ENCODE data around the gene IL2RA. TPM values are rescaled to one million over a fixed set of nuclear protein-coding genes. Genes with fewer than 3 reads are reported as not detected.

Gene IL2RA
- total RNA-seq, 1 donor from 2014 or later = not detected

DNA sequence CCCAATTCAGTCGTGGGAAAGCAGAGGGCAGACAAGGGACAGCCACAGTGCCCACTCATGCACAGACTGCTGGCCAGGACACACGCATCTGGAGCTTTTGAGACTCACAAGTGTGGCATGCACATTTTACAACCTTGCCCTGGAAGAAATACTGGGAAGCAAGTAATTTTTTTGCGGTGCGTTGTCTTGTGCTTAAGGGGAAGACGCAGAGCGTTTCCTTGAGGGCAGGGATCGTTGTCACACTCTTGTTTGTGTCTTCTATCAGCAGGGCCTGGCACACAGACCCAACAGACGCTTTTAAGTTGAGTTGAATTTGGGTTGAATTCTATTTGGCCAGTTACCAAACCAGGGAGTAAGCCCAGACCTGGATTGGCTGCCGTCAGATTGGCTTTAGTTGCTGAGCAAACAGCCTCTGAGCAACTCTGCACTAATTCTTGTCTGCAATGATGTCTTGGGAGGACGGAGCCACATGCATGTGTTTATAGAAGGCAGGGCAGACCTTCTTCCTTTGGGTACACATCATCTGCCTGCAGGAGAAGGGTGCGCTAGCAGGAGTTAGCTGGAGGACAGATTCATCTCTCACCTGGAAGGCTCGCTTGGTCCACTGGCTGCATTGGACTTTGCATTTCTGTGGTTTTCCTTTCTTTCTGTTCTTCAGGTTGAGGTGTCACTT, 38.4 kb downstream of the IL2RA start:
- no peak for DNase-seq (ENCODE audit: low spot score)
- H3K27me3 Mint-ChIP-seq (ENCODE audit: unreplicated experiment) = peaks cover 7% of the 10 kb centered on the region
- H3K27ac Mint-ChIP-seq (ENCODE audit: unreplicated experiment) = no peak overlapping the region
- TF ChIP-seq, protein P1, sequence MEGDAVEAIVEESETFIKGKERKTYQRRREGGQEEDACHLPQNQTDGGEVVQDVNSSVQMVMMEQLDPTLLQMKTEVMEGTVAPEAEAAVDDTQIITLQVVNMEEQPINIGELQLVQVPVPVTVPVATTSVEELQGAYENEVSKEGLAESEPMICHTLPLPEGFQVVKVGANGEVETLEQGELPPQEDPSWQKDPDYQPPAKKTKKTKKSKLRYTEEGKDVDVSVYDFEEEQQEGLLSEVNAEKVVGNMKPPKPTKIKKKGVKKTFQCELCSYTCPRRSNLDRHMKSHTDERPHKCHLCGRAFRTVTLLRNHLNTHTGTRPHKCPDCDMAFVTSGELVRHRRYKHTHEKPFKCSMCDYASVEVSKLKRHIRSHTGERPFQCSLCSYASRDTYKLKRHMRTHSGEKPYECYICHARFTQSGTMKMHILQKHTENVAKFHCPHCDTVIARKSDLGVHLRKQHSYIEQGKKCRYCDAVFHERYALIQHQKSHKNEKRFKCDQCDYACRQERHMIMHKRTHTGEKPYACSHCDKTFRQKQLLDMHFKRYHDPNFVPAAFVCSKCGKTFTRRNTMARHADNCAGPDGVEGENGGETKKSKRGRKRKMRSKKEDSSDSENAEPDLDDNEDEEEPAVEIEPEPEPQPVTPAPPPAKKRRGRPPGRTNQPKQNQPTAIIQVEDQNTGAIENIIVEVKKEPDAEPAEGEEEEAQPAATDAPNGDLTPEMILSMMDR (IDR thresholded peaks at IDR 0.05; ENCODE audit: unreplicated experiment) = no peak
- H3K36me3 Mint-ChIP-seq (ENCODE audit: low read depth, unreplicated experiment) = no peaks in the 10 kb centered on the region
- H3K4me1 Mint-ChIP-seq (ENCODE audit: unreplicated experiment) = no peaks in the 10 kb centered on the region
- no peaks in the 10 kb centered on the region for H3K9me3 Mint-ChIP-seq (ENCODE audit: unreplicated experiment)
- H3K4me3 Mint-ChIP-seq (ENCODE audit: unreplicated experiment) = no peak overlapping the region

- Mint-ChIP-seq H3K36me3 (ENCODE audit: low read depth, unreplicated experiment) (no peaks in the 10 kb centered on the region), H3K27ac (ENCODE audit: unreplicated experiment) (no peak overlapping the region), H3K4me3 (ENCODE audit: unreplicated experiment) (no peak overlapping the region), H3K9me3 (ENCODE audit: unreplicated experiment) (no peaks in the 10 kb centered on the region), H3K4me1 (ENCODE audit: unreplicated experiment) (no peaks in the 10 kb centered on the region), H3K27me3 (ENCODE audit: unreplicated experiment) (peaks cover 10% of the 10 kb centered on the region)
- TF ChIP-seq, protein P1 (IDR thresholded peaks at IDR 0.05; ENCODE audit: unreplicated experiment) = no peak
- DNase-seq (ENCODE audit: low spot score) = no peak
Measured at GRCh38 chr10:6022660-6023059, 39.5 kb downstream of the IL2RA start.

- no peak overlapping the region for H3K4me3 Mint-ChIP-seq (ENCODE audit: unreplicated experiment)
- H3K9me3 Mint-ChIP-seq (ENCODE audit: unreplicated experiment) = no peaks in the 10 kb centered on the region
- peaks cover 12% of the 10 kb centered on the region for H3K27me3 Mint-ChIP-seq (ENCODE audit: unreplicated experiment)
- no peak overlapping the region for H3K27ac Mint-ChIP-seq (ENCODE audit: unreplicated experiment)
- H3K36me3 Mint-ChIP-seq (ENCODE audit: low read depth, unreplicated experiment) = no peaks in the 10 kb centered on the region
- TF ChIP-seq, protein P1 (IDR thresholded peaks at IDR 0.05; ENCODE audit: unreplicated experiment) = no peak
- no peak for DNase-seq (ENCODE audit: low spot score)
- peaks cover 6% of the 10 kb centered on the region for H3K4me1 Mint-ChIP-seq (ENCODE audit: unreplicated experiment)
Measured at GRCh38 chr10:6020826-6021225, 41.3 kb downstream of the IL2RA start.

GRCh38 chr10:6019796-6020195, 42.4 kb downstream of the IL2RA start:
- H3K36me3 Mint-ChIP-seq (ENCODE audit: low read depth, unreplicated experiment) = no peaks in the 10 kb centered on the region

More at GRCh38 chr10:6019796-6020195, 42.4 kb downstream of the IL2RA start:
- no peak overlapping the region for H3K4me3 Mint-ChIP-seq (ENCODE audit: unreplicated experiment)
- no peak overlapping the region for H3K27ac Mint-ChIP-seq (ENCODE audit: unreplicated experiment)
- DNase-seq (ENCODE audit: low spot score) = no peak
- peaks cover 6% of the 10 kb centered on the region for H3K4me1 Mint-ChIP-seq (ENCODE audit: unreplicated experiment)
- no peaks in the 10 kb centered on the region for H3K9me3 Mint-ChIP-seq (ENCODE audit: unreplicated experiment)
- TF ChIP-seq, protein P1 (IDR thresholded peaks at IDR 0.05; ENCODE audit: unreplicated experiment) = no peak
- H3K27me3 Mint-ChIP-seq (ENCODE audit: unreplicated experiment) = peaks cover 13% of the 10 kb centered on the region

All from endothelial cell (in vitro differentiated cells).